ENCODE results near the gene MTMR11. TPM values are rescaled to one million over a fixed set of nuclear protein-coding genes. Genes with fewer than 3 reads are reported as not detected.

The MTMR11 gene
- total and polyA plus RNA-seq, 9 of the 15 experiments (the other 6 are each of a cell fraction or from before 2014, with no cell fraction given) = 0.09 to 1.6 (median 0.51) TPM

DNA sequence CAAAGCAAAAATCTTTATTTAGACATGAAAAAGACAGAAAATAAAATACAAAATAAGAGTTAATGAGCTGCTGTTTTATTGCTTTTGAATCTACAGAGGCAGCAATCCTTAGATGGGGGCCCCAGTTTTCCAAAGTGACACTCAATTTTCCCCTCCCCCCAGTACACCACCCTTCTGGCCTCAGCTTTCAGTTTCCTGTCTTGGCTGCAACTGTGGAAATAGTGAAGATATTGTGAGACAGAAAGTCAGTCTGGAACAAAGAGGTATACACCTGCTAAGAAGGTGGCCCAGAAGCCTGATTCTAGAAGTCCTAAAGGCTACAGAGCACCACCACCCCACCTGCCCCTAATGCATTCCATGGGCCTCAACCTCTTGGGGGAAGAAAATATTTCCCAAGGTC is 1.1 kb upstream of the MTMR11 start (continued):
- TF ChIP-seq, protein P1, sequence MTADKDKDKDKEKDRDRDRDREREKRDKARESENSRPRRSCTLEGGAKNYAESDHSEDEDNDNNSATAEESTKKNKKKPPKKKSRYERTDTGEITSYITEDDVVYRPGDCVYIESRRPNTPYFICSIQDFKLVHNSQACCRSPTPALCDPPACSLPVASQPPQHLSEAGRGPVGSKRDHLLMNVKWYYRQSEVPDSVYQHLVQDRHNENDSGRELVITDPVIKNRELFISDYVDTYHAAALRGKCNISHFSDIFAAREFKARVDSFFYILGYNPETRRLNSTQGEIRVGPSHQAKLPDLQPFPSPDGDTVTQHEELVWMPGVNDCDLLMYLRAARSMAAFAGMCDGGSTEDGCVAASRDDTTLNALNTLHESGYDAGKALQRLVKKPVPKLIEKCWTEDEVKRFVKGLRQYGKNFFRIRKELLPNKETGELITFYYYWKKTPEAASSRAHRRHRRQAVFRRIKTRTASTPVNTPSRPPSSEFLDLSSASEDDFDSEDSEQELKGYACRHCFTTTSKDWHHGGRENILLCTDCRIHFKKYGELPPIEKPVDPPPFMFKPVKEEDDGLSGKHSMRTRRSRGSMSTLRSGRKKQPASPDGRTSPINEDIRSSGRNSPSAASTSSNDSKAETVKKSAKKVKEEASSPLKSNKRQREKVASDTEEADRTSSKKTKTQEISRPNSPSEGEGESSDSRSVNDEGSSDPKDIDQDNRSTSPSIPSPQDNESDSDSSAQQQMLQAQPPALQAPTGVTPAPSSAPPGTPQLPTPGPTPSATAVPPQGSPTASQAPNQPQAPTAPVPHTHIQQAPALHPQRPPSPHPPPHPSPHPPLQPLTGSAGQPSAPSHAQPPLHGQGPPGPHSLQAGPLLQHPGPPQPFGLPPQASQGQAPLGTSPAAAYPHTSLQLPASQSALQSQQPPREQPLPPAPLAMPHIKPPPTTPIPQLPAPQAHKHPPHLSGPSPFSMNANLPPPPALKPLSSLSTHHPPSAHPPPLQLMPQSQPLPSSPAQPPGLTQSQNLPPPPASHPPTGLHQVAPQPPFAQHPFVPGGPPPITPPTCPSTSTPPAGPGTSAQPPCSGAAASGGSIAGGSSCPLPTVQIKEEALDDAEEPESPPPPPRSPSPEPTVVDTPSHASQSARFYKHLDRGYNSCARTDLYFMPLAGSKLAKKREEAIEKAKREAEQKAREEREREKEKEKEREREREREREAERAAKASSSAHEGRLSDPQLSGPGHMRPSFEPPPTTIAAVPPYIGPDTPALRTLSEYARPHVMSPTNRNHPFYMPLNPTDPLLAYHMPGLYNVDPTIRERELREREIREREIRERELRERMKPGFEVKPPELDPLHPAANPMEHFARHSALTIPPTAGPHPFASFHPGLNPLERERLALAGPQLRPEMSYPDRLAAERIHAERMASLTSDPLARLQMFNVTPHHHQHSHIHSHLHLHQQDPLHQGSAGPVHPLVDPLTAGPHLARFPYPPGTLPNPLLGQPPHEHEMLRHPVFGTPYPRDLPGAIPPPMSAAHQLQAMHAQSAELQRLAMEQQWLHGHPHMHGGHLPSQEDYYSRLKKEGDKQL (CRISPR knock-in tag; IDR thresholded peaks at IDR 0.05; ENCODE audit: borderline replicate concordance) = no peak
- TF ChIP-seq, protein P2, sequence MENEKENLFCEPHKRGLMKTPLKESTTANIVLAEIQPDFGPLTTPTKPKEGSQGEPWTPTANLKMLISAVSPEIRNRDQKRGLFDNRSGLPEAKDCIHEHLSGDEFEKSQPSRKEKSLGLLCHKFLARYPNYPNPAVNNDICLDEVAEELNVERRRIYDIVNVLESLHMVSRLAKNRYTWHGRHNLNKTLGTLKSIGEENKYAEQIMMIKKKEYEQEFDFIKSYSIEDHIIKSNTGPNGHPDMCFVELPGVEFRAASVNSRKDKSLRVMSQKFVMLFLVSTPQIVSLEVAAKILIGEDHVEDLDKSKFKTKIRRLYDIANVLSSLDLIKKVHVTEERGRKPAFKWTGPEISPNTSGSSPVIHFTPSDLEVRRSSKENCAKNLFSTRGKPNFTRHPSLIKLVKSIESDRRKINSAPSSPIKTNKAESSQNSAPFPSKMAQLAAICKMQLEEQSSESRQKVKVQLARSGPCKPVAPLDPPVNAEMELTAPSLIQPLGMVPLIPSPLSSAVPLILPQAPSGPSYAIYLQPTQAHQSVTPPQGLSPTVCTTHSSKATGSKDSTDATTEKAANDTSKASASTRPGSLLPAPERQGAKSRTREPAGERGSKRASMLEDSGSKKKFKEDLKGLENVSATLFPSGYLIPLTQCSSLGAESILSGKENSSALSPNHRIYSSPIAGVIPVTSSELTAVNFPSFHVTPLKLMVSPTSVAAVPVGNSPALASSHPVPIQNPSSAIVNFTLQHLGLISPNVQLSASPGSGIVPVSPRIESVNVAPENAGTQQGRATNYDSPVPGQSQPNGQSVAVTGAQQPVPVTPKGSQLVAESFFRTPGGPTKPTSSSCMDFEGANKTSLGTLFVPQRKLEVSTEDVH (IDR thresholded peaks at IDR 0.05; ENCODE audit: low read depth, partially characterized antibody) = no peak
- TF ChIP-seq ZNF77 (CRISPR knock-in tag; IDR thresholded peaks at IDR 0.05) = no peak
- no peak for TF ChIP-seq CBFB (CRISPR knock-in tag; IDR thresholded peaks at IDR 0.05)
- no peak for TF ChIP-seq U2AF2 (optimal IDR thresholded peaks at IDR 0.05; ENCODE audit: low read depth, low read length)
- TF ChIP-seq ATF7 (IDR thresholded peaks at IDR 0.05) = no peak
- TF ChIP-seq, protein P3, sequence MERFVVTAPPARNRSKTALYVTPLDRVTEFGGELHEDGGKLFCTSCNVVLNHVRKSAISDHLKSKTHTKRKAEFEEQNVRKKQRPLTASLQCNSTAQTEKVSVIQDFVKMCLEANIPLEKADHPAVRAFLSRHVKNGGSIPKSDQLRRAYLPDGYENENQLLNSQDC (CRISPR knock-in tag; IDR thresholded peaks at IDR 0.05) = no peak

Measured in K562 (cell line).